ENCODE results near the gene NQO1. TPM values are rescaled to one million over a fixed set of nuclear protein-coding genes. Genes with fewer than 3 reads are reported as not detected.

Gene NQO1
- total and polyA plus RNA-seq, 9 of the 15 experiments (the other 6 are each of a cell fraction or from before 2014, with no cell fraction given) = 96.7 to 198 (median 122) TPM

DNA sequence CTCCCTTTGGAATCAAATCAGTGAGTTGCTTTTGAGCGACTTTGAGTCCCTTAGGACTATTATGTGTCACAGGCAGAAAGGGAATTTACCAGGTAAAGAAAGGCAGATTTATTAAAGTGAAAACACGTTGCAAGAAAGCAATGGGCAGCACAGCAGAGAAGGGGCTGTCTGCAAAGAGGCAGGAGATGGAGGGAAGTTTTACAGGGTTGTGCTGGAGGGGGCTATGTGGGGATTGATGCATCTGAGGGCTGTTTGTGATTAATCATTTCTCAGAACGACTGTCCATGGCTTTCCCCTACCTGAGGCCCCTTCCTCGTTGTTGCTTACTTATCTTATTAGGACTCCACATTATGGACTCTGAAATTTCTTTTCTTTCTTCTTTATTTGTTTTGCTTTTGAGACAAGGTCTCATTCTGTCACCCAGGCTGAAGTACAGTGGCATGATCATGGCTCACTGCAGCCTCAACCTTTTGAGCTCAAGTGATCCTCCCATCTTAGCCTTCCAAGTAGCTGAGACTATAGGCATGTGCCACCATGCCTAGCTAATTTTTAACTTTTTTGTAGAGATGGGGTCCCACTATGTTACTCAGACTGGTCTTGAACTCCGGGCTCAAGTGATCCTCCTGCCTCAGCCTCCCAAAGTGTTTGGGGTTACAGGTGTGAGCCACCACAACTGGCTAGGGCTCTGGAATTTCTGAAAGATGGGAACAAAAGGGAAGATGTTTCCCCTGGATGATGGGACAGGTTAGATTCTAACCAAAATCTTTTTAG, 41.3 kb upstream of the NQO1 start:
- ATAC-seq (no peak), FAIRE-seq (no peak), DNase-seq (ENCODE audit: extremely low read depth in 1 of 4, low spot score in 3 of 4) (no peak)
- H4K20me1 ChIP-seq (replicated peaks; ENCODE audit: control insufficient read depth, insufficient read depth, low read length) = 0 out of 2 replicates have a peak, but pooled peaks cover 4% of the 10 kb centered on the region
- peaks cover 45% of the 10 kb centered on the region for H3K79me2 ChIP-seq (ENCODE audit: control insufficient read depth, insufficient read depth, low read length)
- CTCF ChIA-PET (ENCODE audit: low intra/inter-chr PET ratio) = no interaction called here
- H3K4me3 ChIP-seq = no peak overlapping the region
- POLR2A ChIA-PET = interaction anchor here (0.6 kb wide), 1 partner anchor 170 kb away, joined by 3 read pairs; no protein-coding TSS in a partner anchor
- H3K9ac ChIP-seq (ENCODE audit: insufficient read depth in 1 of 2, low read depth in 2 of 2, low read length in 2 of 2) = no peak overlapping the region
- in situ Hi-C loops (cut with MboI) (no loop called here), intact Hi-C loops (cut with micrococcal nuclease) (no loop called here)
- no peaks in the 10 kb centered on the region for H3K36me3 ChIP-seq (ENCODE audit: control insufficient read depth, insufficient read depth, low read length)
- H3K4me1 ChIP-seq (replicated peaks in 1 of 2; ENCODE audit: control insufficient read depth in 2 of 2, insufficient read depth in 2 of 2, low read length in 2 of 2) = peaks cover 0 to 9% of the 10 kb centered on the region in 2 experiments; a peak in 4 of 5 replicates
- WGBS (ENCODE audit: insufficient coverage, low coverage, missing lambda C conversion rate) = 41% methylated on average over 5 of the region's 5 CpGs
- no peak overlapping the region for H2AFZ ChIP-seq (ENCODE audit: low read depth, low read length)
- H3K4me2 ChIP-seq (ENCODE audit: insufficient read depth, low read length) = no peak overlapping the region
- H3K9me1 ChIP-seq (ENCODE audit: control insufficient read depth, insufficient read depth, low read length) = peaks cover 2% of the 10 kb centered on the region
- H3K27me3 ChIP-seq (ENCODE audit: control insufficient read depth in 2 of 2, insufficient read depth in 2 of 2, low read length in 2 of 2) = no peaks in the 10 kb centered on the region
- H3K27ac ChIP-seq (ENCODE audit: extremely low read depth, low read depth, low read length) = no peak overlapping the region
- no TSS peak for BruUV-seq (replicated peaks)
- no peaks in the 10 kb centered on the region for H3K9me3 ChIP-seq (replicated peaks; ENCODE audit: control insufficient read depth, insufficient read depth, low read depth, low read length)
- TF ChIP-seq RAD21 (CRISPR knock-in tag; conservative IDR thresholded peaks at IDR 0.05 in 1 of 2, IDR thresholded peaks at IDR 0.05 in 1 of 2) = no peak
- no peak for TF ChIP-seq GABPA (tag; conservative IDR thresholded peaks at IDR 0.05; ENCODE audit: low read depth)
- TF ChIP-seq PTRF (tag; IDR thresholded peaks at IDR 0.05) = no peak
- TF ChIP-seq XRCC5 (IDR thresholded peaks at IDR 0.05; ENCODE audit: low read depth, low read length) = no peak
- no peak for TF ChIP-seq ZNF165 (CRISPR knock-in tag; IDR thresholded peaks at IDR 0.05; ENCODE audit: borderline replicate concordance)
- TF ChIP-seq MCM3 (IDR thresholded peaks at IDR 0.05) = no peak
- TF ChIP-seq BRF2 (IDR thresholded peaks at IDR 0.05; ENCODE audit: borderline replicate concordance, insufficient read depth, insufficient read length) = no peak
- TF ChIP-seq RFX5 (IDR thresholded peaks at IDR 0.05; ENCODE audit: low read depth, low read length) = no peak
- TF ChIP-seq, protein P1, sequence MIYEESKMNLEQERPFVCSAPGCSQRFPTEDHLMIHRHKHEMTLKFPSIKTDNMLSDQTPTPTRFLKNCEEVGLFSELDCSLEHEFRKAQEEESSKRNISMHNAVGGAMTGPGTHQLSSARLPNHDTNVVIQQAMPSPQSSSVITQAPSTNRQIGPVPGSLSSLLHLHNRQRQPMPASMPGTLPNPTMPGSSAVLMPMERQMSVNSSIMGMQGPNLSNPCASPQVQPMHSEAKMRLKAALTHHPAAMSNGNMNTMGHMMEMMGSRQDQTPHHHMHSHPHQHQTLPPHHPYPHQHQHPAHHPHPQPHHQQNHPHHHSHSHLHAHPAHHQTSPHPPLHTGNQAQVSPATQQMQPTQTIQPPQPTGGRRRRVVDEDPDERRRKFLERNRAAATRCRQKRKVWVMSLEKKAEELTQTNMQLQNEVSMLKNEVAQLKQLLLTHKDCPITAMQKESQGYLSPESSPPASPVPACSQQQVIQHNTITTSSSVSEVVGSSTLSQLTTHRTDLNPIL (CRISPR knock-in tag; IDR thresholded peaks at IDR 0.05) = no peak
- no peak for TF ChIP-seq ZNF639 (CRISPR knock-in tag; conservative IDR thresholded peaks at IDR 0.05 in 1 of 2, IDR thresholded peaks at IDR 0.05 in 1 of 2)
- TF ChIP-seq RBM34 (IDR thresholded peaks at IDR 0.05; ENCODE audit: borderline replicate concordance, insufficient read depth, low read length) = no peak
- TF ChIP-seq ZNF253 (CRISPR knock-in tag; conservative IDR thresholded peaks at IDR 0.05) = no peak
- TF ChIP-seq HNRNPH1 (optimal IDR thresholded peaks at IDR 0.05; ENCODE audit: low read depth, low read length) = no peak
- TF ChIP-seq POU5F1 (IDR thresholded peaks at IDR 0.05; ENCODE audit: borderline replicate concordance, low read depth, low read length, partially characterized antibody) = no peak
- no peak for TF ChIP-seq HNRNPLL (IDR thresholded peaks at IDR 0.05; ENCODE audit: low read depth, low read length, poor library complexity, severe bottlenecking)
- no peak for TF ChIP-seq ZNF133 (CRISPR knock-in tag; IDR thresholded peaks at IDR 0.05)
- no peak for TF ChIP-seq CREM (IDR thresholded peaks at IDR 0.05; ENCODE audit: low read depth)

Measured in K562 (cell line).